HG03378 (cell line): ENCODE data around the gene CFAP141.
A peak's percentile ranks its signal among the peaks of the same experiment; 100 is the strongest.
"Not testable (repeated sequence)": the region's sequence is repeated elsewhere in the genome, so short reads cannot be mapped to it uniquely, and the experiment has no call there.

Source experiments
- ATAC-seq: cut with Tn5 transposase; IDR thresholded peaks from one replicate; pipeline ENCODE4 v1.9.1; 2021; ENCODE audit warnings: mild to moderate bottlenecking, moderate library complexity; ENCODE audit not compliant: unreplicated experiment

The CFAP141 gene

DNA sequence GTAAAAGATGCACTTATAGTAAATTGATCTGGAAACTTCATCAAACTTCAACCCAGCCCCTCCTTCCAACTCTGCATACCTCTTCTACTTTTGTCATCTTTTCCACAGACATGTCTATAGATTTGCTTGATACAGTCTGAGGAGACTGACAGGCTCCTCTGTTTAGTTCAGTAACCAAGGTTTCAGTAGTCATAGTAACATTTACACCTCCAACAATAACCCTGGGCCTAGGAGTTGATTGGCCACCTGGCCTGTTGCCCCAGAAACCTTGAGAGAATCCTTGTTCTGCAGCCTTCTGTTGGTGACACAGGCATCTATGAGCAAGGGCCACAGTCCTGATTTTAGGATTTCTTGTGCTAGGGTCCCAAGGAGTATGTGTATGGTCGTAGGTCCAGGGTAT lies at the start of gene CFAP141:
Gene CFAP141, minus strand, starts transcription at position 138 of the 400 bp plus-strand sequence. Its CDS starts 26 bp downstream, at position 112.
- ATAC-seq = no peak

DNA sequence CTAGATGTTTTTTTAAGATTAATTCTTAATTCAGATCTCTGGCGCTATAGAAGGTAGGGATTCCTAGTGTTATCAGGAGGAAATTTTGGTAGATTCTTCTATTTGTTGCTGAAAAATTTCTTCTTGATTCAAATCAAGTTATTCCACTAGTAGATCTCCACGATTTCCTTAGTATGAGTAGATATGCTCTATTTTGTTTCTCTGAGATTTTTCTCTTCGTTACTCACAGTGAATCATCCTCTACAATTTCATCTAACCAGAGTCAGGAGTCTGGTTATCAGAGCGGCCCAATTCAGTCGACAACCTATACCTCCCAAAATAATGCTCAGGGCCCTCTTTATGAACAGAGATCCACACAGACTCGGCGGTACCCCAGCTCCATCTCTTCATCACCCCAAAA lies 47.5 kb upstream of the CFAP141 start:
- no peak for ATAC-seq

DNA sequence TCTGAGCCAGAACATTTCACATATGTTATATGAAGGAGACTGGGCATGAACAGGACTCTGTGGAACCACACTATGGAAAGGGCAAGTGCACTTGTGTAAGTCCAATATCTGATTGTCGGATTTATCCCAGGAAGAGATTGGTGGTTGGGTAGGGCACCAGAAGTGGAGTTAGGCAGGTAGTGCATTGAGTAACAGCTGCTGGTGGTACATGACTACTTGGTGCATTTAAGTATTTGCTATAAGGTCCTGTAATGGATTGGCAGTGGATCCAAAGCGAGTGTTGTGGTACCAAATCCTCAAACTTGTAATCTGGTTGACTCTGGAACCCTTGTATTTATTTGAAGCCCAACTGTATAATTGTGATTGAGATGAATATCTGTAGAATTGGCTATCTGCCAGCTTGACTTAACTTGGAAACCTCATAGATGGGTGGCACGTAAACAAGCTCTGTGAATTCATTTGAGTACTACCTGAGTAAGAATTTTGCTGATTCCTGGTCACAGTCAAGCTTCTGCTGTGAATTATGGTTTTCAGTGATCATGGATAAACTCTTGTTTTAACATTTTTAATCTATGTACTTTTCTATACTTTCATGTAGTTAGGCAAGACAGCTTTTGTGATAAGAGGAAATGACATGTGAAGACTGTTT lies 35.7 kb upstream of the CFAP141 start:
- ATAC-seq = no peak

DNA sequence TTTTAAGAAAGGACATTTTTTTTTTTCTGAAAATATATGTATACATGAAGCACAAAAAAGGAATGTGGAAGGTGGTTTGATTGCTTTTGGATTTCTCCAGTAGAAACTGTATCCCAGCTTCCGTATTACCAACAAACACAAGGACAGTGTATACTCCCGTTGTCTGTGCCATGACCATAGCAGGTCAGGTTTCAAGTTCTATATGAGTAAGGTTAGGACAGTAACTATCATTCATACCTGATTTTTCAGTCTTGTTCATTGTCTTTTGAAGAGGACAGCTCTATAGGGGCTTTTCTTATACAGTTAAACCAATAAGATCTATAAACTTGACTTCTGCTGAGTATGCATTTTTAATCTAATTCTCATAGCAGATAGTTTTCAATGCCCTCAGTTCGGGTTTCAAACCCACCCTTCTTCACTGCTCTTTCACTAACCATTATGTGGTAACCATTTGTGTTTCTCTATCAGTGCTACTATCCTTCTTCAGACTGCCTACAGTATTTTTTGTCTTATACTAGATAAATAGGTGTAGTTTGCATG lies 34.2 kb upstream of the CFAP141 start:
- no peak for ATAC-seq

DNA sequence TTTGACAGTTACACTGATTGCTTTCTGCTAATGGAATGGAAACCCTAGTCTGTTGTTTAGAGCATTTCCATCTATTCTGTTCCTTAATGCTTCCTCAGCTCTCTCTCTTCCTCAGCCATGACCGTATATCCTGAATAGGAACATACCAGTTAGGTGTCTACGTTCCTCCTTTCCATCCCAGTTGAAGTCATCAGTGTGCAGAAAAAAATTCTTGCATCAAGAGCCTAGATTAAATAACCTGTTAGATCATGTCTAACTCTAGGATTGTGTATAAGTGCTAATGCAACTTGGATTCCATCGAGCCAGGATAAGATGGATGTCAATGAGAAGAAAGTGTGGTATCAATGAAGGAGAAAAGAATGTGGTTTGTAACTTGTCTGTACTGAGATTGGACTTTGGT lies 33.4 kb upstream of the CFAP141 start:
- no peak for ATAC-seq

DNA sequence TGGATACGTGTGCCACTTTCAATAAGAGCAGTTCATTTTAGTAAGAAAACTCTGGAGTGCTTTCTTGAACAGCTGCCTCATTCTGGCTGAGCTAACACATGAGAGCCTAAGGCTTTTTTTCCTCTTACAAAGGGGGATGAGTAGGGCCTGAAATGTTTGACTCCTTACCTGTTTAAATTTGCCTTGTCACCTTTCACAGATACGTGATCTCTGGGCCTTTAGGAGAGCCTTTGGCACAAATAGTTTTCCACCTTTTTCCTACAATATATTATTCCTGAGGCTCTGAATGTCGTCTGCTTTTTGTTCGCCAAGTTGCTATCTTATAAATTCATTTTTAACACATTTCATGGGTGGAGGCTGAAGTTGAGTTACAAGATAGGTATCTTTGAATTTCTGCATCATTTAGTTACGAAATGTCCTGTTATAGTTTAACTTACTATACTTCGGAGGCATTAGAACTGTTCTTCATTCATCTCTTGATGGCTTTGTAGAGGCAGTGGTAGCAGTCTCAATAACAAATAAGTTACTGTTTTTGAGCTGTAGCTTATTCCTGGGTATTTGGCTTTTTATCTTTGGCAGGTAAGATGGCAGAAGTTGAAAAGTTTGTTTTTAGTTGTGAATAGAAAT lies 31.9 kb upstream of the CFAP141 start:
- no peak for ATAC-seq

DNA sequence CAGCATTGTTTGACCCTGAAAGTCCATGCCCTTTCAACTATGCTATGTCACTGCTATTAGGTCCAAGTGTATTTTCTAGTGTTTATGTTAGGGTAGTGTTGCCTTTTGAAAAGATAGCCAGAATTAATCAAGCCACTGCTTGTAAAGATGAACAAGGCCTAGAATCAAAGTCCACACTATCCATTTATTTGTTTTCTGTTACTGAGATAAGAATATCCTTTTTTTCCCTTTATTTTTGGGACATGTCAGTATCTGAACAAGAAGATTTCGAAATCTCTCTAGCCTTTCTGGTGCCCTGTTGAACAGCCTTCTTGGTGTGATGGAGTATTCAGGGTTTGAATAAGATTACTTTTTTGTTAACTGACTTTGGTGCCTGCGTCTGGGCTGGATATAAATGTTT lies 31.3 kb upstream of the CFAP141 start:
- ATAC-seq = no peak

DNA sequence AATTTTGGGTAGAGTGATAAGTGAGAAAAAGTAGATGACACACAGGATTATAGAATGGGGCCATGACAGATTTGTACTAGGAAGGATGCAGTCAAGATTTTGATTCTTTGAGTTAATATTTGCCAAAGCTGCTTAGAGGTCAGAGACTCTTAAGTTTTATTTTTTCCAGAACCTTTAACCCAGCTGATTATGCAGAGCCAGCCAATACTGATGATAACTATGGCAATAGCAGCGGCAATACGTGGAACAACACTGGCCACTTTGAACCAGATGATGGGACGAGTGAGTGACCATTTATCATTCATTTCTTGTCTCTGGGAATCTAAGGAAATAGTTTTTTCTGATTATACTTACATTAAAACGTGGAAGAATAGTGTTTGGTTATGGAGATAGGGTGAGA lies 30.7 kb upstream of the CFAP141 start:
- no peak for ATAC-seq

DNA sequence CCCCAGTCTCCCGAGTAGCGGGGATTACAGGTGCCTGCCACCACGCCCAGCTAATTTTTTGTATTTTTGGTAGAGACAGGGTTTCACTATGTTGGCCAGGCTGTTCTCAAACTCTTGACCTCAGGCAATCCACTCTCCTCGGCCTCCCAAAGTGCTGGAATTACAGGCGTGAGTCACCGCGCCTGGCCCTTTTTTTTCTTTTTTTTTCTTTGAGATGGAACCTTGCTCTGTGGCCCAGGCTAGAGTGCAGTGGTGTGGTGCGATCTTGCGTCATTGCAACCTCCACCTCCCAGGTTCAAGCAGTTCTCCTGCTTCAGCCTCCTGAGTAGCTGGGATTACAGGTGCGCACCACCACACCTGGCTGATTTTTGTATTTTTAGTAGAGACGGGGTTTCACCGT lies 27.0 kb upstream of the CFAP141 start:
- not testable (repeated sequence) for ATAC-seq

DNA sequence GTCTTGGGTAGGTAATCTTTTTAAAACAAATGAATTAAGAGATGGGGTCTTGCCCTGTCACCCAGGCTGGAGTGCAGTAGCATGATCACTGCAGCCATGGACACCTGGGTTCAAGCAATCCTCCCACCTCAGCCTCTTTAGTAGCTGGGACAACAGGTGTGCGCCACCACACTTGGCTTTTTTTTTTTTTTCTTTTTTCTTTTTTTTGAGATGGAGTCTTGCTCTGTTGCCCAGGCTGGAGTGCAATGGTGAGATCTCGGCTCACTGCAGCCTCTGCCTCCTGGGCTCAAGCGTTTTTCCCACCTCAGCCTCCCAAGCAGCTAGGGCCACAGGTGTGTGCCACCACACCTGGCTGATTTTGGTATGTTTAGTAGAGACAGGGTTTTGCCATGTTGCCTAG lies 25.0 kb upstream of the CFAP141 start:
- ATAC-seq = not testable (repeated sequence)

DNA sequence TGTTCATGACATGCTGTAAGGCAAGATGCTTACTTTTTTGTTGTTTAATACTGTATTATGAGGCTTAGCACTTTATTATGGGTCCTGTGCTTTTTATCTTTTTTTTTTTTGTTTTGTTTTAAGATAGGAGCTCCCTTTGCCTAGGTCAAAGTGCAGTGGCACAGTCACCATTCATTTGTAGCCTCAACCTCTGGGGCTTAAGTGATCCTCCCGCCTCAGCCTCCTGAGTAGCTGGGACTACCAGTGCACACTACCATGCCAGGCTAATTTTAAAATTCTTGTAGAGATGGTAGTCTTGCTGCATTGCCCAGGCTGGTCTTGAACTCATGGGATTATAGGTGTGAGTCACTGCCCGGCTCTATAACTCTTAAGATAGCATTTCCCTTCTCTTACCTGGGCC lies 19.2 kb upstream of the CFAP141 start:
- no peak for ATAC-seq

DNA sequence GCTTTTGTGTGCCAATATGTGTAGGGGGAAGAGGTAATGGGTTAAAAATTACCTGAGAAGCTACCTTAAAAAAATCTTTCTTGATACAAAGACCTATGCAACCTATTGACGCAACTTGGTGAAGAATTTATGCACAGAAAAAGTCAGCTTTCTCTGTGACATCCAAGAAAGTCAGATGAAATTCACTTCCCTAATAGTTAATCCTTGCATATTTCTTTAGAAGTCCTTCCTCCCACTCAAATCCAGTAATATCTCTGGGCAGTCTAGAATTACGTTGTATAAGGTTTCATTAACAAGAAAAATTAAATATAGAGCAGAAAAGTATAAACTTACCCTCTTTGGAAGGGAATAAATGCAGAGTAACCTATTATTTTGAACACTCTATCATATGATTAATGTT lies 17.5 kb upstream of the CFAP141 start:
- no peak for ATAC-seq

DNA sequence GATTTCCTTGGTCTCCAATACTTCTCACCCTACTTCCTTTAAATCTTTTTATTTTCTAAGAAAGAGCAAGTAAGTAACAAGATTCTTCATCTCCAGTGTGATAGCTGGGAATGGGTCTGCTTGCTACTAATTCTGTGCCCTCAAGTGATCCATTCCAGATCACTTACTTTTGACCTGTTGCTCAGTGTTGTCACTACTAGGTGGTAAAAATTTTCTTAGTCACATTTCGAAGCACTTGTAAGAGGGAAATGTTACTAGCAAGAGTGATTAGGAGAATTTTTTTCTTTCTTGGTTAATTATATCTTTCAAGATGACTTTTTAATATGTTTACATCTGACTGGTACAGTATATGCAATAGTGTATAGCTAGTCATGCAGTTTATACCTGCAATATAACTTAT lies 16.8 kb upstream of the CFAP141 start:
- no peak for ATAC-seq

DNA sequence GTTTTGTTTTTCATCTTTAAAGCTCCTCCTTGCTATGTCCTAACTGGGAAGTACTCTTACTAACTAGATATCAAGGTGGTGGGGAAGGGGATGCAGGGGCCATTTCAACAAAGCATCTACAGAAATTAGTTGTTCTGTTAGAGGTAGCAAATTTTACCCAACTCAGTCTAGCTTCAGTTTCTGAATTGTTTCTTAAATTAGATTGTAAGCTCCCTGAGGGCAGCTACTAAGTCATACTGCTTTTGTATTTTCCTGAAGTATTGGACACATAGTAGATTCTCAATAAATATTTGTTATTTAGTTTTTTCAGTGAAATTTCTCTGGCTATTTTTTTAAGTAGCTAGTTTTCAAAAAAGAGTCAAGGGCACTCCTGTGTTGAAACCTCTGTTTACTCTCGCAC lies 16.4 kb upstream of the CFAP141 start:
- no peak for ATAC-seq

DNA sequence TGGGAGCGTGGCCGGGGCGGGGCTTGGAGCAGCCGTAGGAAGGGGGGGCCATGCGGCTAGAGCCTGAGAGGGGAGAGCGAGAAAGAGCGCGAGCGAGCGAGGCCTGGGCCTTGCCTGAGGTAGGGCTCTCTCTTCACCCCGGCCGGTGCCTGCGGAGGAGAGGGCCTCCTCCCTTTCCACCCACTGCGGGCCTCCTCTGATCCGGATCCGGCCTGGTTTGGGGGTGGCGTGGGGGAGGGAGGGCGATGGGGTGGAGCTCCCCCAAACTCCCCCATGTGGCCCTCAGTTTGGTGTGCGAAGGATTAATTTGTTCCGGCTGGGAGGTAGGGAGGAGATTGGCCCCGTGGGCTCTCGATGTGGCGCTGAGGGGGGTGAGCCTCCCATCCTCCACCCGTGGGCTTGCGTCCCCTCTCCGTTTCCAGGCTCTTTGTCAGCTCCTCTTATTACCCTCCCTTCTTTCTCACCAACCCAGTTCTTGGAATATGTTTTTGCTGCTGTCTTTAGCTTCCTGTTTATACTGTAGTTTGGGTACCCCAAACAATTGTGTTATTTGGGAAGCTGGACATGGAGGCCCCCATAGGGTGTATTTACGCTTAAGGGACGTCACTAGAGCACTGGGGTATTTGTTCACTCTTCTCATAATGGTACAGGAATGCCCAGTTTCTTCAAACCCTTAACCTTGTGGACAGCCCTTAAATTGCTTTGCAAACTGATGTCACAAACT lies 15.3 kb upstream of the CFAP141 start:
- ATAC-seq = no peak

DNA sequence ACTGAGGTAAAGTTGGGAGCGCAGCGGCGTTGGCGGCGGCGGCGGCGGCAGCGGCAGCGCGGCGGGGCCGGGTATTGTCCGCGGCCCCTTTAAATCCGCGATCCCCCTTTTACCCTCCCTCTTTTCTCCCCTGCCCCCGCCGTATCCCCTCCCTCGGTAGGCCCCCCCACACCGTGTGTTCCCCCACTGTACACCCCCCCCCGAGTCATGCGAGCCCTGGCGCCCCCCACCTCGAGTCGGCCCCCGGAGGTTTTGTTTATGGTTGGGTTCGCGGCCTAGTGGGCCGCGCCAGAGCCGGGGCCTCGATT lies 14.8 kb upstream of the CFAP141 start:
- ATAC-seq = no peak

DNA sequence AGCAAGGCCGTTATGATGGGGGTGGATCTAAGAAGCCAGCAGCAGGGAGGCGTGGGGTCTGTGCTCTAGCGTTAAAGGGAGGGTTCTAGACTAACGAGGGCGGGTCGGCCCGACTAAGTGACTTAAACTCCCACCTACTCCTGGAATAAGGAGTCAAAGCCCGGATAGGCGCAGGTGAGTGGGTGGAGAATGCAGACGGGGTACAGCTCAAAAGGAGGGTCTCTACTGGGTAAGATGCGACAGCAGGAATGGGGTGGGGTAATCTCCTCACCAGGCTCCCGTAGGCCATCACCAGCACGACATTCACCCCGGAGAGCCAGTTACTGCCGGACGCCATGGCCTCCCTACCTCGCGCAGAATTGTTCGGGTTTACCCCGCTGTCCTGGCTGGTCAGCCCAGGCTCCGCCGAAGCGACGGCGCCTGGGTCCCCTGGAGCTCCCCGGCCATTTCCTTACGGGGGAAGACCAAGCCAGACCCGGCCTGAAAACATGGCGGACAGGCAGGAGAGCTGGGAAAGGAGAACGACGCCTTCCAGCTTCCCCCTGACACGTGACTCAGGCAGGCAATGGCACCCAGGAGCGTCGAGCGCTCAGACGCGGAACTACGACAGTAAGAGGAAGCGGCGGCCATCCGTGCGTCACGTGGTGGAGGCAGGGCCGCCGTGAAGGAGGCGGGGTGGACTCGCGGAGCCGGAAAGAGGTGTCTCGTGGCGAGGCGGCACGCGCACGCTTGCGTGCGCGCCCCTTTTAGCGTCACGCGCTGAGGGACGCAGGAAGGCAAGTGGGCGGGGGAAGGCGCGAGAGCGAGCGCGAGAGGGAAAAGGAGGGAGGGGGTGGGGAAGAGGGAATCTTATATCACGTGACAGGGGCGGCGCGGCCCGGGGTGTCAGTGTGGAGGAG lies 14.2 kb upstream of the CFAP141 start, which contains the start of gene UBAP2L:
Gene UBAP2L, plus strand, starts transcription at position 885 of the 899 bp plus-strand sequence. CDS start 4,169 bp downstream, outside the sequence.
- peak; percentile 69 for ATAC-seq

DNA sequence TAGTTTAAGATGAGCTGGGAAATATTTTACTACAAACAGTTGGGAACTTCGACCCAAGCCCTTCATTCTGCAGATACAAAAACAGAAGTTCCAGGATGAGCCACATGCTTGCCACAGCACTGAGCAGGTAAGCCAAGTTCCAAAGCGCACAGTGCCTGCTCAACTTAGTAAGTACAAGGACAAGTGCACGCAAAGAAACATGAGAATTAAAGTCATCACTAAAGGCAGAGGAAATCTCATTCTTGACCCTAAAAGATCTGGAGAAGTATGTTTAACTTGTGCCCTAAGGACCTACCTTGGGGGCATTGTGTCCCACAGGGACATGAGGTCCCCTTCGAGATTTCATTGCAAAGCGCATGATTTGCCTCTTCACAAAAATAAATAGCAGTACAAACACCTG lies 13.4 kb upstream of the CFAP141 start:
- ATAC-seq = no peak

DNA sequence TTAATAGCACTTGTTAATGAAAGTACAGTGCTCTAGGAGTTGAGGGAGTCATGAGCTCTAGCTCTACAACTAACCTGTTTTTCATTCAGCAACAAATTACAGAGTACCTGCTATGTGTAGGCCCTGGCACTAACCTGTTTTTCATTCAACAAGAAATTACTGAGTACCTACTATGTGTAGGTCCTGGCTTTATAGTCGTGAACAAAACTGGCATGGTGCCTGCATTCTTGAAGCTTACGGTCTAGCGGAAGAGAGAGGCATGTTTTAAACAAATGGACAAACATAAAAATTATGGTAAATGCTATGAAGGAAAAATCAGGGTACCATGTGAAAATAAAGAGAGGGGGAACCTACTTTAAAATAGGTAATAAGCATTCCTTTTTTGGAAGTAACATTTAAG lies 12.4 kb upstream of the CFAP141 start:
- no peak for ATAC-seq

DNA sequence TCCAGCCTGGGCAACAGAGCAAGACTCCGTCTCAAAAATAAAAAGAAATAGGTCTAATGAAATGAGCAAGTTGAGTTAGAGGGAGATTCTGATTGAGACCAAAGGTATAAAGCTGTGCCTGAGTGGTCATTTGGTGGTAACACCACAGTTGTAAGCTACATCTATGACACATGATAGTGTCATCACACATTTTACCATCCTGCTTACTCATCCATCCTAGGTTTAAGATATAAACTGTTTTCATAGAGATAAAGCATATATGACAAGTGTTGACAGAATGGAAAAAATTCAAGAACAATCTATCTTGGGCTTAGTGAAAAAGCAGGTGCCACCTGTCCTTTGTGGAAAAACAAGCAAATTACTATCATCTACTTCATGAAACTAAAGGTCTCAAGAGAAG lies 7.1 kb upstream of the CFAP141 start:
- no peak for ATAC-seq

DNA sequence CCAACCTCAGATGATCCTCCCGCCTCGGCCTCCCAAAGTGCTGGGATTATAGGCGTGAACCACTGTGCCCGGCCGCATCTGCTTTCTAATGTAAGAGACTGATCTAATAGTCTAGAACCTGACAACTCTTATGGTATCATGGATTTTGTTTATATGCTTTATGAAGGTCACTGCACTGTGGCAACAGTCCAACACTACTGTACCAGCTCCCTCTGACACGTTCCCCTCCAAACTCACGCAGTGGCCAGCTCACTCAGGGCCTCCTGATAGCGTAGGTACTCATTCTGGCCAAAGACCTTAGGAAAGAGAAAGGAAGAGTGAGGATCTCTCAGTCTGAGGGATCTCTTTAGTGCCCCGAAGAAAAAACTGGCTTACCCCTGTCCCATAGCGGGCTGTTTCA lies 6.0 kb upstream of the CFAP141 start:
- no peak for ATAC-seq
